Stimulated activated CD8-positive, alpha-beta memory T cell treated with anti-CD3 and anti-CD28 coated beads, Interleukin-7, amount 100 ng/mL, for 1 hour (primary cell): Measurements from ENCODE around the gene CFL2.

Experiments used
- DNase-seq, 2 donors: peaks; one replicate each; pipeline ENCODE4 v3.0.0-alpha.2; 2020; ENCODE audit warnings: low read depth in 2 of 2

The CFL2 gene

GRCh38 chr14:34676516-34677211, 37.7 kb downstream of the CFL2 start:
- no peak for DNase-seq

GRCh38 chr14:34673702-34674101, 40.7 kb downstream of the CFL2 start:
- no peak for DNase-seq

- no peak for DNase-seq
Observed at GRCh38 chr14:34671716-34672115, 42.7 kb downstream of the CFL2 start.

GRCh38 chr14:34668111-34668510, 46.3 kb downstream of the CFL2 start:
- DNase-seq: no peak

- DNase-seq: no peak
Observed at GRCh38 chr14:34667007-34667406, 47.4 kb downstream of the CFL2 start.

GRCh38 chr14:34665785-34666435, 48.5 kb downstream of the CFL2 start:
- no peak for DNase-seq

GRCh38 chr14:34662561-34663088, 51.8 kb downstream of the CFL2 start:
- no peak for DNase-seq

- no peak for DNase-seq
Observed at GRCh38 chr14:34660796-34661195, 53.6 kb downstream of the CFL2 start.
